Cardiac septum (tissue), 1 donor: Measurements from ENCODE around the gene KDM1B. TPM values are rescaled to one million over a fixed set of nuclear protein-coding genes. Genes with fewer than 3 reads are reported as not detected.
"Not testable (repeated sequence)": the region's sequence is repeated elsewhere in the genome, so short reads cannot be mapped to it uniquely, and the experiment has no call there.

Experiments used
- DNase-seq: peaks from one replicate; pipeline ENCODE4 v3.0.0-alpha.2; 2020; ENCODE audit warnings: low spot score
- intact Hi-C: fragments of 100-400 bp; cut with DNase I; formaldehyde crosslinking; loops from one replicate; pipeline ENCODE4 v1.14.0; 2022
- total RNA-seq: library from RNA; stranded (reverse); fragmentation: NEBNext Ultra II Directional; extraction: Animal tissue kit (Norgen Biotek cat#: 25700); gene quantifications from one replicate; pipeline ENCODE4 v1.2.1, GENCODE V29; 2021
- donor health status: DM: no; HTN: no; CAD: no.

KDM1B gene
- total RNA-seq, 1 donor from 2014 or later: 13.8 TPM

DNA sequence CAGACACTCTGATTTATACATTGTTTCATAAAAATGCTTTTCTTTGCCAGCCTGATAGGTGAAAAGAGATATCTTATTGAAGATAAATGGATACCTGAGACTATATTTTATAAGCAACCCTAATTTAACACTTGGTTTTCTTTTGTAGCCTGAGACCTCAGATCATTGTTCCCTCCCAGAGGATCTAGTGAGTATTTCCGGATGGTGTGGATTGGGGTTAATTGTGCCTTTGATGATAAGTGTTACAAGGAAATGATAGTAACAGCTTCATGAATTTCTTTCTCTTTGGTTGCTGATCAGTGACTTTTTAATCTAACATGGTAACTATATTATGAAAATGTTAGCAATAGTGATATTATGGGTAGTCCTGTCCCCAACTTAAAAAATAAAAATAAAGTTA, 30.4 kb downstream of the KDM1B start:
- intact Hi-C loops: no loop called here
- no peak for DNase-seq

DNA sequence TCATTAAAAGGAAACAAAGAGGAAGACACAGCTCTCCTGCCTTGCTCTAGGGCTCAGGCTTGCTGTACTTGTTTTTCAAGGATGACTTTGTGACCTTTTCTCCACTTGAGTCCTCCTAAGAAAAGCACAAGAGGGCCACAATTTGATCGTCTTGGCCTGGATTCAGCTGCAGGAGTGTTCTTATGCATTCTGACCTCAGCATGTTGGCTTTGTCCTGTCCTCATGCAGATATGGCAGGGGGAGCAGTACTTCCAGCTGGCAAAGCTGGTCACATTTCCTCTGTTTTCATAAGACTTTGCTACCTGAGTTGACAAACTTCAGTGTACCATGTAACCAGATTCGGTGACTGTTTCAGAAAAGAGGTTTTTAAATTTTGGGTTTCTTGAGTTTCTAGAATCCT, 30.8 kb downstream of the KDM1B start:
- intact Hi-C loops: no loop called here
- DNase-seq: no peak

DNA sequence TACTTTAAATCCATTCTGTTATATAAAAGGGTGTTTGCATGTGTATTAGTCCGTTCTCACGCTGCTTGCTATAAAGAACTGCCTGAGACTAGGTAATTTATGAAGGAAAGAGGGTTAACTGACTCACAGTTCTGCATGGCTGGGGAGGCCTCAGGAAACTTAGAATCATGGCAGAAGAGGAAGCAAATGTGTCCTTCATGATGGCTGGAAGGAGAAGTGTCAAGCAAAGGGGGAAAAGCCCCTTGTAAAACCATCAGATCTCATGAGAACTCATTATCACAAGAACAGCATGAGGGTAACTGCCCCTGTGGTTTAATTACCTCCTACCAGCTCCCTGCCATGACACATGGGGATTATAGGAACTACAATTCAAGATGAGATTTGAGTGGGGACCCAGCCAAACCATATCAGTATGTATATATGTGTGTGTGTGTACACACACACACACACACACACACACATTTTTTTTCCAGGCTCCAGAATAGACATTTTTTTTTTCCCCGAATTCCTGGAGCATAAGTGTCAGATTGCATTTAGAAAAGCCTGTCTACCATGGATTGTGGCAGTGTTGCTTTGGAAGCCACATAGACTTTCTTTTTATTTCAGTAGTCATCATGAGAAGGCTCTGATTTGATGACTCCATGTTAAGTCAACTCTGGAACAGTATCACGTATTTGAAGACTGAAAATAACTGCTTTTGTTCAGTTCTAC, 31.5 kb downstream of the KDM1B start:
- intact Hi-C loops: no loop called here

DNA sequence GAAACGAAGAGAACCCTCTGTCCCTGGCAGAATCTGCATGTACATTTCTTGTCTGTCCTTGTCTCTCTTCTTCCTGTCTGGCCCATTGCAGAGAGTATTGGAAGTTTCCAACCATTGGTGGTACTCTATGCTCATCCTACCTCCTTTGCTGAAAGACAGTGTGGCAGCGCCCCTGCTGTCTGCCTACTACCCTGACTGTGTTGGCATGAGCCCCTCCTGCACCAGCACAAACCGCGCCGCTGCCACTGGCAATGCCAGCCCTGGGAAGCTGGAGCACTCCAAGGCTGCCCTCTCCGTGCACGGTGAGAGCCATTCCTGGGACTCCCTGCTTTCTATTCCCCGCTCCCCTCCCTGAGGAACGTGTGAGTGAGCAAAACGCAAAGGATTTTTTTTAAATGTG, 32.5 kb downstream of the KDM1B start:
- intact Hi-C loops: no loop called here
- no peak for DNase-seq

More for the DNA sequence above, 31.5 kb downstream of the KDM1B start:
- DNase-seq: no peak

DNA sequence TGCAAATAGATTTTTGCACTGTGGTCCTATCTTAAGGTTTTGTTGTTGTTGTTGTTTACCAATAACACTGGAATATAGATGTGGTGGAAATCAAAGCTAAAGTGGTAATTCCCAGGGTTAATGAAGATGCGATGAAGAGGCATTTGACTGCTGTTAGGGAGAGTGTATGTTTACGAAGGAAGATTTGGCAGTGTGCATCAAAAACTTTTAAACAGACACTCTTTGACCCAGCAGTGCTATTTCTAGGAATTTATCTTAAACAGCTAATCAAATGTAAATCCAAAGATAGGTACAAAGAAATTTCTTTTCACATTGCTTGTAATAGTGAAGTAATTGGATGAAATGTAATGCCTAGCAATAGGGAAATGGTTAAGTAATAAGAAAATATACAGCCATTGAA, 34.0 kb downstream of the KDM1B start:
- intact Hi-C loops: no loop called here
- no peak for DNase-seq

DNA sequence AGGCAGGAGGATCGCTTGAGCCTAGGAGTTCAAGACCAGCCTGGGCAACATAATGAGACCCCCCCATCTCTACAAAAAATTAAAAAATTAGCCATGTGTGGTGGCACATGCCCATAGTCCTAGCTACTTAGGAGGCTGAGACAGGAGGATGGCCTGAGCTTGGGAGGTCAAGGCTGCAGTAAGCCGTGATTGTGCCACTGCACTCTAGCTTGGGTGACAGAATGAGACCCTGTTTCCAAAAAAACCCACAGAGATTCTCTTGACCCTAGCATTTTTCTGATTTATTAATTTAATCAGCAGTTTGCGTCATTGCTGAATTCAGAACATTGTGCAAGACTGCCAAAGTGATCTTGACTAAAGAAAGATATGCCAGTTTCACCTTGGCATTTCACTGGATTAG, 36.8 kb downstream of the KDM1B start:
- intact Hi-C loops: no loop called here

DNA sequence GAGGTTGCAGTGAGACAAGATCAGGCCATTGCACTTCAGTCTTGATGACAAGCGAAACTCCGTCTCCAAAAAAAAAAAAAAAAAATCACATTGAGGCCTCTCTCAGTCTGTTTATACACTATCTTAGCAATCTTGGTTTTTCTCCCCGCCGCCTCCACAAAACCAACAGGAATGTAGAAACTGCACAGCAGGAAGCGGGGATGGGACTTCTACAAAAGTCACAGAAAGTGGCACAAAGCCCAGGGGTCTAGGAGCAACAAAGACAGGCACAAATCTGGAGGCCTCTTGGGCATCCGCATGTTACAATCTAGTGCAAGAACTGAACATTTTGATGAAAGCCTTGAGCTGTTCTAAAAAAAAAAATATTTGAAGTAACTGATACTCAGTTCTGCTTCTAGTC, 48.6 kb downstream of the KDM1B start:
- intact Hi-C loops: no loop called here
- DNase-seq: no peak

More for the DNA sequence above, 36.8 kb downstream of the KDM1B start:
- DNase-seq: no peak

DNA sequence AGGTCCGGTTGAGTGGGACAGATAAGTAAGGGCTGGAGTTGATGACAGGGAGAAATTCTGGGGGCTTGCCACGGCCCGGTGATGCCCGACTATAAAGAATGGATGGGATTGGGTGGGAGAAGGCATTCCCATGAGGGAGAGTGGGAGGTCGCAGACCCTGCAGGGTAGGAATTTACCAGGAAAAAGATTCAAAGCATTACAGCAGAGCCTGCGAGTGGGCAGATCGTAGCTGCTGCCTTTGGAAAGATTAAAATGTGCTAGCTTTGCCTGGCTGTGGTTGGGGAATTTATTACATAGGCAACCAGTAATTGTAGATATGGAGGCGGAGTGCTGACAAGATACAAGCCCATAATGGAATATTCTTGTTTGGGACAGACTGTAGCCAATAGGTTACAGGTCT, 49.5 kb downstream of the KDM1B start:
- intact Hi-C loops: no loop called here
- DNase-seq: no peak

DNA sequence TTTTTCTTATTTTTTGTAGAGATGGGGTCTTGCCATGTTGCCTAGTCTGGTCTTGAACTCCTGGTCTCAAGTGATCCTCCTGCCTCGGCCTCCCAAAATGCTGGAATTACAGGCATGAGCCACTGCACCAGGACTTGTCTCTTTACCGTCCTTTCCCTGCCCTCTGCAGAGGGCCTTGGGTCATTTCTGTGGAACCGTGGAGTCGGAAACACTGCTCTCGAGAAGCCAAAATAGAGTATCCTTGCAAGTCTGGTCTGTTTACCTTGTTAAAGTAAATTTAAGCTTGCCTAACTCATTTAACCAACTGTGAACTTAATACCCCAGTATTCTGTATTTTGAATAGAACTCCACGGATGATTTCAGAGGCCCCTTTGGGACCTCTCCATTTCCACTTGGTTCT, 51.4 kb downstream of the KDM1B start:
- intact Hi-C loops: no loop called here
- no peak for DNase-seq

DNA sequence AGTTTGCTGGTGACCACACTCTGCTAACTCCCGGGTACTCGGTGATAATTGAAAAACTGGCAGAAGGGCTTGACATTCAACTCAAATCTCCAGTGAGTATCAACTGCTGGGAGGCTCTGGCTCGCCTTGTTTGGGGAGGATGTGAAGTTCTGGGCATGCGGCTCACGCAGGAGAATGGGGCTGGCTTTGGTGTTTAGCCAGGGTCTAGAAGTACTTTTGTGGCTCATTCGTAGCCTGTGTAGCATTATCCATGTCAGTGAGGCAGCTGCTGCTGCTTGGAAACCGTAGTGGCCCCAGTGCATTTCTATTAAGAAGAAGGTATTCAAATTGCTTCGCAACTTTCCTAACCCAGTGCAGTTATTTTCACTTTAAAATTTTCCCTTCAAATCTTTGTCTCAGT, 52.2 kb downstream of the KDM1B start:
- intact Hi-C loops: no loop called here
- DNase-seq: no peak

DNA sequence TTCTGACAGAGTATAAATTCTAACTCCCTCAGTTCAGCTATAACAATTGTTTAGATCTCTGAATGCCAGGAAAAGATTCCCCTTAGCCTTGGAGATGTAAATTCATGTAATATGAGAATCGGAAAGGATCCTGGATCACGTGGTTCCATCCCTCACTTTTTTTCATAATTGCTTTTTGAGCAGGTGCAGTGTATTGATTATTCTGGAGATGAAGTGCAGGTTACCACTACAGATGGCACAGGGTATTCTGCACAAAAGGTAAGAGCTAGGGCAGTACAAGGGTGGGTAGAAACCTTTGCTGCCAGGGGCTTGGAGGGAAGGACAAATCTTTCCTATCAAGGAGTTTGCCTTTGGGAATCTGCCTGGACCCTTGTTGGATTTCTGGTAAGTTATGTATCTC, 52.7 kb downstream of the KDM1B start:
- intact Hi-C loops: no loop called here
- no peak for DNase-seq

DNA sequence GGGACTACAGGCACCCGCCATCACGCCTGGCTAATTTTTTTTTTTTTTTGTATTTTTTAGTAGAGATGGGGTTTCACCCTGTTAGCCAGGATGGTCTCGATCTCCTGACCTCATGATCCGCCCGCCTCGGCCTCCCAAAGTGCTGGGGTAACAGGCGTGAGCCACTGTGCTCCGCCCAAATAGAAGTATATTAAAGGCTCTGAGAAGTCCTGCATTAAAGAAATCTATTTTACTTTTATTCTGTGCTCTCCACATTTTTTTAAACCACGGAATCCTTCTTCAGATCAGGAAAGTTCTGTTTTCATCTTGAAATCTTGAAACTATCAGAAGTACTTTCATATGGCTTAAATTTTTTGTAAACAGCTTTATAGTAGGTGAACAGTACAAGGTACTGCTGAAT, 53.6 kb downstream of the KDM1B start:
- DNase-seq, intact Hi-C loops: not testable (repeated sequence)

DNA sequence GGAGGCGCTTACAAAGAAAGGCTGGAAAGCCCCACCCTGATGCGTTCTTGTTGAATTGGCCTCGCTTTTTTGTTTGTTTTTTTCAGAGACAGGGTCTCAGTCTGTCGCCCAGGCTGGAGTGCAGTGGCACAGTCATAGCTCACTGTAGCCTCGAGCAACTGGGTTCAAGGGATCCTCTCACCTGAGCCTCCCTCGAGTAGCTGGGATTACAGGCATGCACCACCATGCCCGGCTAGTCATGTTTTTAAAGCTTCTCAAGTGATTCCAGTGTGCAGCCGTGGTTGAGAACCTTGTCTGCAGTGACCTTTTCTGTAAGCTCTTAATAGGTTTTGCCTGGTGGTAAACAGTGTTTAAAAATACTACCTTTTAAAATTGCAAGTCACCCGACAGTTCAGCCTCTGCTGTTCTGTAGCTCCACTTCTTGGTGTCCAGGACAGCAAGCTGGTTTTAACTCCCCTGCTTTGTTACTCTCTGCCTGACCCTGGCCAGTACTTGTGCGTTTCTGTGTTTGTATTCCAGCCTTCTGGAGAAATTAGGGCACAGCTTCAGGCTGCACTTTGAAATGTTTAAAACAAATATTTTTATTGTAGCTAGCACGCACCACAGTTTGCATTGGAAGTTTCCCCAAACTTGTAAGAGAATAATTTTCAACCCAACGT, 54.4 kb downstream of the KDM1B start:
- no peak for DNase-seq
- intact Hi-C loops: no loop called here

DNA sequence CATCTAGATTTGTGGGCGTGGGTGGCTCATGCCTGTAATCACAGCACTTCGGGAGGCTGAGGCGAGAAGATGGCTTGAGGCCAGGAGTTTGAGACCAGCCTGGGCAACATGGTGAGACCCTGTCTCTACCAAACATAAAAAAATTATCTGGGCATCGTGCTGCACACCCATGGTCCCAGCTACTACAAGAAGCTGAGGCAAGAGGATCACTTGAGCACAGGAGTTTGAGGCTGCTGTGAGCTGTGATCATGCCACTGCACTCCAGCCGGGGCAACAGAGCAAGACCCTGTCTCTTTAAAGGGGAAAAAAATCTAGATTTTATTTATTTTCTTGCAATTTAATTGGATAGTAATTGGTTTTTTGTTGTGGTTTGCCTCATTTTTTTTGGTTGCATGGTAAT, 55.5 kb downstream of the KDM1B start:
- no peak for DNase-seq
- intact Hi-C loops: no loop called here

DNA sequence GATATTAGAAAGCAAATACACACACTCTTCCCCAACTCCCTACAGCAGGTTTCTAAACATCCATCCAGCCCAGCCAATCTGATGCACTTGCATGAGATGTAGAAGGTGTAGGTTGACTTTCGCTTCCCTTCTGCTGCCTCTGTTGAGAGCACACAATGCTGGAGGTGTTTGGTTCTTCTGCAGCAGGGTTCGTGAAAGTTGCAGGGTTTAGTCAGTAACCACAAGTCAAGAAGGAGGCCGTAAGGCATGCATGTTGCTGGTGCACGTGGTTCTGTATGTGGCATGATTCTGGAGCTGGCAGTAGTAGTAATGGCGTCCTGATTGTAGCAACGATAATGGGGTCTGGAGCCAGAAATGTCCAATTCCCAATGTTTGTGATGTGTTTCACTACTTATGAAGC, 56.1 kb downstream of the KDM1B start:
- DNase-seq: no peak
- intact Hi-C loops: no loop called here

DNA sequence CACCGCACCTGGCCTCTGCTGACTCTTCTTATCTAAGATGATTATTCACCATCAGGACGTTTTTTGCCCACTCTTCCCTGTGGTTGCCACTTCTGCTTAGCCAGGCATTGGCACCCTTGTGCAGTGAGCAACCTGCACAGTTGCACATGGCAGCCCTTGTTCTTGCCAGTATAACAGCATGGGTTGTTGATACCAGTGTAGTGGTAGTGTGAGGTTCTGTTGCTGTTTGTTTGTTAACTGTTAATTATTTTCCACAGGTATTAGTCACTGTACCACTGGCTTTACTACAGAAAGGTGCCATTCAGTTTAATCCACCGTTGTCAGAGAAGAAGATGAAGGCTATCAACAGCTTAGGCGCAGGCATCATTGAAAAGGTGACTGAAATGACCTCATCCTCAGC, 57.0 kb downstream of the KDM1B start:
- no peak for DNase-seq
- intact Hi-C loops: no loop called here

DNA sequence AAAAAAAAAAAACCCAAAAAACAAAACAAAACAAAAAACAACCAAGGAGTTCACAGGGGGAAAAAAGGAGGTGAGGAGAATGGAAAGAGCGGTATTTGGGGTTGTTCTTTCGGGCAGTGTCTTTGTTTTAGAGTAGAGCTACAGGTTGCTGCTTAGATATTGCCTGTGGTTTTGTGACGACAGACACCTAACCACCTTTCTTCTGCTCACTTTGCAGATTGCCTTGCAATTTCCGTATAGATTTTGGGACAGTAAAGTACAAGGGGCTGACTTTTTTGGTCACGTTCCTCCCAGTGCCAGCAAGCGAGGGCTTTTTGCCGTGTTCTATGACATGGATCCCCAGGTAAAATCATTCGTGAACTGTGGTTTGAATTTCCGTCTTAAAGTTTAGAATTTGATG, 58.2 kb downstream of the KDM1B start:
- intact Hi-C loops: no loop called here
- no peak for DNase-seq

DNA sequence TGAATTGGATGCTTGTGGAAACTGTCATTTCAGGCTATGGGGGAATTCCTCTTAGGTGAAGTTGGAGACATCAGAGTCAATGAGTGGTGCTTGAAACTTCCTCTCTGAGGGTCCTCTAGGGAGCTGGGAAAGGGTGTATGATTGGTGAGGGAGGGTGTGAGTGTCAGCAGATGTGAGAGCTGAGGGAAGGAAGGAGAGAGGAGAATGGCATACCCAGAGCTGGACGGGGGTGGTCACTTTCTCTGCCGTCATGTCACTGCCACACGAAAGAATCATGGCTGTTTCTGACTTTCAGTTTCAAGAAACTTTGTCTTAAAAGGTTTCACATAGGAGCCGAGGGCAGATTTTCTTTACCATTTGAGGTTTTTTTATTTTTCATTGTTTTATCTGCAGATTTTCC, 58.8 kb downstream of the KDM1B start:
- DNase-seq: no peak
- intact Hi-C loops: no loop called here

DNA sequence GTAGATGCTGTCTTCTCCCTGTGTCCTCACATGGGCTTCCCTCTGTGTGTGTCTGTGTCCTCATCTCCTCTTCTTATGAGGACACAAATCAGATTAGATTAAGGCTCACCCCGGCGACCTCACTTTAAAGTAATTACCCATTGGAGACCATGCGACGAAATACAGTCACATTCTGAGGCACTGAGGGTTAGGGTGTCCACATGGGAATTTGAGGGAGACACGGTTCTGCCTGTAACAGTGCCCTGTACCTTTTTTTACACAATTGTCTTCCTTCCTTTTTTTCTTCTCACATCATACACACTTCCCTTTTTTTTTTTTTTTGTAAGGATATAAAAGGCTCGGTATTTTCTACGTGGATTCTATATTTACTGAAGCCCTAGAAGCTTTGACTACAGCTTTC, 60.2 kb downstream of the KDM1B start:
- no peak for DNase-seq
- intact Hi-C loops: no loop called here

DNA sequence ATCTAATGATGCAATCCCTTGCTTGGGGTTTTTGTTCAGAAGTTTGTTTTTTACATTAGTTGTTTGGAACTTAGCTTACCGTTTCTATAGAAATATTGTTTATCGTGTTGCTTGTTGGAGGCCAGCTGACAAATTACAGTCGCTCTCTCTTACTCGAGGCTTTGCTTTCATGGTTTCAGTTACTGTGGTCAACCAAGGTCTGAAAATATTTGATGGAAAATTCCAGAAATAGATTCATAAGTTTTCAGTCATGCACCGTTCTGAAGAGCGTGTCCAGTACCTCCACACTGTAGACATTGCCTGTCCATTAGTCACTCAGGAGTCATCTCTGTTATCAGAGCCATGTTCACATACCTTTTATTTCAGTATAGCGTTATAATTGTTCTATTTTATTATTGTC, 61.2 kb downstream of the KDM1B start:
- intact Hi-C loops: no loop called here
- no peak for DNase-seq

DNA sequence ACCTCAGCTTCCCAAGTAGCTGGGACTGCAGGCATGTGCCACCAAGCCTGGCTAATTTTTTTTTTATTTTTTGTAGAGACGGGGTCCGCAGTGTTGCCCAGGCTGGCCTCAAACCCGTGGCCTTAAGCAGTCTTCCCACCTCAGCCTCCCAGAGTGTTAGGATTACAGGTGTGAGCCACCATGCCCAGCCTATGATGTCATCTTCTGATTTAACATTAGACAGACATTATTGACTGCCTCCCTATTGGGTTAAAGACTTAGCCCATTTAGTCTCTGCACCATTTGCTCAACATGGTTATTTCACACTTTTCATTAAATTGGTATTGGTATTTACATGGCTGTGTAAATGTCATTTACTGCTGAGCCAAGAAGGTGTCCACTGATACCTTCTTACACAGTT, 63.0 kb downstream of the KDM1B start:
- intact Hi-C loops: no loop called here
- no peak for DNase-seq

DNA sequence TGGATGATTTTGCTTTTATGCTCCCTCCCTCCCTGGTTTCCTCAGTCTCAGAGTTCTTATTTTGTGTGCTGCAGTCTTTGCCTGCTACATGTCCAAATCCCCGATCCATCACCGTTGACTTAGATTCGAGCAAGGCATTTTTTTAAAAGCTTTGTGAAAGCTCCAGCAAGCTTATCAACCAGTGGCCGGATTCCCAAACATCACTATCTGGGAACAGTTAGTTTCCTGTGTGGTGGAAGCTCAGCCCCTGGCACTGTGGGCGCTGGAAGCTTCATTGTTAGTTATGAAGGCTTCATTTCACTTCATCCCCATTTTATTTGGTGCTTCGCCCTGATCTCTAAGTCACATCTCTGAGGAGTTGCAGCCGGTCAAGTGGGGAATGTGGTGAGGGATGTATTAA, 64.4 kb downstream of the KDM1B start:
- DNase-seq: no peak
- intact Hi-C loops: no loop called here
